ENCODE data around the gene STRAP.

GRCh38 chr12:15896867-15897266, 14.7 kb downstream of the STRAP start:
- TF ChIP-seq CTCF (IDR thresholded peaks at IDR 0.05; ENCODE audit: low read length): no peak
- TF ChIP-seq EZH2 (IDR thresholded peaks at IDR 0.05; ENCODE audit: borderline replicate concordance, low read length): no peak
